Muscle of leg (tissue), 11 donors: ENCODE data around the gene FADS2. TPM values are rescaled to one million over a fixed set of nuclear protein-coding genes. Genes with fewer than 3 reads are reported as not detected.

Experiments used
- DNase-seq: peaks from one replicate; pipeline ENCODE4 v3.0.0; 2013
- H3K27ac ChIP-seq: one replicate; pipeline ENCODE4 v1.5.1; 2013; ENCODE audit warnings: mild to moderate bottlenecking, low read length, control low read depth
- H3K27me3 ChIP-seq: one replicate; pipeline ENCODE4 v1.6.1; 2013; ENCODE audit warnings: low read length; ENCODE audit not compliant: control insufficient read depth, insufficient read depth
- H3K36me3 ChIP-seq: one replicate; pipeline ENCODE4 v1.6.1; 2013; ENCODE audit warnings: low read length; ENCODE audit not compliant: control insufficient read depth, insufficient read depth
- H3K4me1 ChIP-seq: one replicate; pipeline ENCODE4 v1.6.1; 2013; ENCODE audit warnings: low read length; ENCODE audit not compliant: control insufficient read depth, insufficient read depth
- H3K4me3 ChIP-seq: one replicate; pipeline ENCODE4 v1.5.1; 2013; ENCODE audit warnings: low read length, control low read depth
- H3K9me3 ChIP-seq: replicated peaks from 2 replicates; pipeline ENCODE4 v1.6.1; 2013; ENCODE audit warnings: low read depth, low read length; ENCODE audit not compliant: control insufficient read depth
- WGBS: methylation state at CpG from one replicate; pipeline ENCODE4 v1.1.5; 2013; ENCODE audit warnings: missing lambda C conversion rate; ENCODE audit not compliant: insufficient coverage; 5-methylcytosine and 5-hydroxymethylcytosine counted together
- polyA plus RNA-seq, 8 donors: library from polyadenylated mRNA; unstranded; fragments of 120-200 nt; gene quantifications; one replicate each; pipeline versions ENCODE4 v1.2.1 to v1.2.3, GENCODE V29; 2013; ENCODE audit warnings: inconsistent platforms in 1 of 8, low replicate concordance in 1 of 8; ENCODE audit not compliant: insufficient read length in 8 of 8, insufficient read depth in 1 of 8
- total RNA-seq: library from RNA; stranded (reverse); fragments of 120-200 nt; gene quantifications from one replicate; pipeline ENCODE4 v1.2.4, GENCODE V29; 2013

Gene FADS2
- total and polyA plus RNA-seq, 9 donors = 46.1 to 130 (median 91.4) TPM

DNA sequence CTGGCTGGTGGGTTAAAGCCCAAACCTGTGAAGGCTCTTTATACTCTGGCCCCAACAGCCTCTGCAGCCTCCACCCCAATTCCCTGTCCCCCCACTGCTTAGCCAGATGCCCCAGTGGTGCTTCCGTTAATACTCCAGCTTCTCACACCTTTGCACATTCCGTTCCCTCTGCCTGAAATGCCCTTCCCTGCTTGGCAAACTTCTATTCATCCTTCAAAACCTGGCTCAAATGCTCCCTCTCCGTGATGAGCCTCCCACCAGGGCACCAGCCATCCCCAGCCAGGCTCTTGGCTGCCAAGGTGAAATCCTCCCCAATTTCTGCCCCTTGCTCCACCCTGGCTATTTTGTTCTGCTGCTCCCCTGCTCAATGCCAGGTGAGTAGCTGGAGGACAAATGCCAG, 75.7 kb downstream of the FADS2 start:
- no peak overlapping the region for H3K27ac ChIP-seq
- H3K4me3 ChIP-seq = no peak overlapping the region
- WGBS = 86% methylated on average over 3 of the region's 3 CpGs
- no peaks in the 10 kb centered on the region for H3K27me3 ChIP-seq
- H3K36me3 ChIP-seq = peaks cover 76% of the 10 kb centered on the region
- DNase-seq = no peak
- no peaks in the 10 kb centered on the region for H3K9me3 ChIP-seq
- peaks cover 15% of the 10 kb centered on the region for H3K4me1 ChIP-seq

DNA sequence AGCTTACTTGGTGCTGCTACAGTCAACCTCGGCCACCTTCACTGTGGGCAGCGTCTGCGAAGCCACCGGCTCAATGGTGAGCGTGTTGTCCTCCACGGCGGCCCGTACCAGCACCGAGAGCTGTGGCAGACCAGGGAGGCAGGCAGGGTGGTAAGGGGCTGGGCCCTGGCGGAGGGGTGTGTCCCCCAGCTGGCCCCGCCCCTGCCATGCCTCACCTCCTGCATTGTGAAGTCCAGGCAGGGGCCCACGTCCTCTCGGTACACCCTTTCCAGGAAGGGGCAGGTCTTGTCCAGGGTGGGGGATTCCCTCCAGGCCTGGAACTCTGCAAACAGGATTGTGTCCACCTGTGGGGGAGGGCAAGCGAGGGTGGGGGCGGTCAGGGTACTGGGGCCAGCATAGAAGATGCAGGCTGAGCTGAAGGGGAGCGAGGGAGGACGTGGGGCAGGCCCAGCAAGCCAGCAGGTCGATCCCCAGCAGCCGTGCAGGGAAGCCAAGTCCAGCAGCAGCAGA, 76.5 kb downstream of the FADS2 start:
- H3K4me1 ChIP-seq = peaks cover 19% of the 10 kb centered on the region
- DNase-seq = no peak
- H3K4me3 ChIP-seq = no peak overlapping the region
- no peak overlapping the region for H3K27ac ChIP-seq
- H3K9me3 ChIP-seq = no peaks in the 10 kb centered on the region
- H3K36me3 ChIP-seq = peaks cover 69% of the 10 kb centered on the region
- WGBS = 51% methylated on average over 15 of the region's 19 CpGs
- no peaks in the 10 kb centered on the region for H3K27me3 ChIP-seq

DNA sequence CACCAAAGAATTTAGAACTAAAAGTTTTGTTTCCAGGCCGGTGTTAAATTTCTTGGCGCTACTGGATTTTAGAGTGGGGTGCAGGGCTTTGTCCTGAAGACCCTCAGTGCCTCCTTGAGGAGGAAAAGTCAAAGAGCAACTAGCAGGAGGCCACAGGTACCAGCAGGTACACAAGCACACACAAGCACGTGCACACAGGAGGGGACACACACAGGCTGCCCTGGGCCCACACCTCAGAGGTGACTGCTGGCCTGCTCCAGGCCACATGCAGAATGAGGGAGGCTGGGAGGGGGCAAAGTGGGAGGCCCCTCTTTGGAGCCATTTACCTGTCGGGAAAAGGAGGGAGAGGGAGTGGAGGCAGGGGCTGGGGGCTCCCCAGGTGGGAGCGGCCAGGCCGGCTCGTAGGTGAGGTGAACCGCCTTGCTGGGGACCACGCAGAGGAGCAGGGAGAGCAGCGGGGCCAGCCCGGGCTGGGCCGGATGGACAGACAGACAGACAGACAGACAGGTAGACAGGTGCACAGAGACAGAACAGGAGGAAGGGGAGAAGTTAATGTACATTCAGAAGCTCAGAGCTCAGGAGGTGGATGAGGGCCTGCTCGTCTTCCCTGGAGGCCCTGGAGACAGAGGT, 77.1 kb downstream of the FADS2 start:
- no peak for DNase-seq
- Histone ChIP-seq H3K36me3 (peaks cover 67% of the 10 kb centered on the region), H3K4me3 (no peak overlapping the region), H3K4me1 (peaks cover 23% of the 10 kb centered on the region), H3K27me3 (no peaks in the 10 kb centered on the region), H3K9me3 (no peaks in the 10 kb centered on the region), H3K27ac (no peak overlapping the region)
- WGBS = 84% methylated on average over 10 of the region's 13 CpGs

DNA sequence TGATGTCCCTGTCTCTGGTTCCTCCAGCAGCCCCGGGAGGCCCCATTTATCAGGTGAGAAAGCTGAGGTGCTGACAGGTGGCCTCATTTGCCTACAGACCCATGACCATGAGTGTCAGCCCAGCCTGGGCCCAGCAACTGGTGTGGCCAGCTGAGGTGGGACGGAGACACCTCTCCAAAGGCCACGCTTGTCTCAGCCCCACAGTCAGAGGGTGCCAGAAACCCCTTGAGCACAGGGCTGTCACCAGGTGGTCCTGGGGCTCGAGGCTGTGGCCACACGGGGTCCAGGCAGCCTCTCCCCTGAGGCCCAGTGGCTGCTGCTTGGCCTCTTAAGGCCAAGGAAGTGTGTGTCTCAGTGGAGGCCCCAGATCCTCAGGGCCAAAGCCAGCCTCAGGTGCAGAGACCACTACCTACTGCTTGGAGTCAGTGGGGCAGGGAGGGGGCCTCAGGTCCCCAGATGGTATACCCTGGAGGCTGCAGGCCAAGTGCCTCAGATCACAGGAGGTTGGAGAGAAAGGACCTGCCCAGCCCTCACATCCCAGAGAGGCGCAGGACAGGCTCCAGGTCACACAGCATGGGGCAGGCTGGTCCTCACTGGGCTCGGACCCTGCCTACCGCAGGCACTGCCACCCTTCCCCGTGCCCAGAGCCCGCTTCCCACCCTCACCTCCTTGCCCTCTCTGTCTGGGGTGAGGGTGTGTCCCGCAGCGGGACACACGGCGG, 77.9 kb downstream of the FADS2 start:
- no peak for DNase-seq
- H3K4me1 ChIP-seq = peaks cover 31% of the 10 kb centered on the region
- WGBS = 71% methylated on average over 10 of the region's 14 CpGs

DNA sequence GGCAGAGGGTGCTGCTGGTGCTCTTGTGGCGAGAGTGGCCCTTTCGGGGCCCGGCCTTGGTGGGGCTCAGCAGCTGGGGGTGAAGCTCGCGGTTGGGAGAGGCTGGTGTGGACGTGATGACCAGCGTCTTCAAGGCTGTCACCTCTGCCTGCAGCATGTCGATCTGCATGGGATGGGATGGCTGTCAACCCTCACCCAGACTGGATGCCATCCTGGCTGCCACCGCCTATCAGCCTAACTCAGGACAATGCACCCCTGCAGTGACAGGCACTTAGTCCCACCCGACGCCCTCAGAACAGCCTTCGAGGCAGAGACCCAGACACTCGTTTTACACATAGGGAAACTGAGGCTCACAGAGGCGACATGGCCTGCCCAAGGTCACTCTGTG, 78.4 kb downstream of the FADS2 start:
- Histone ChIP-seq H3K4me3 (no peak overlapping the region), H3K27me3 (no peaks in the 10 kb centered on the region), H3K9me3 (no peaks in the 10 kb centered on the region), H3K4me1 (peaks cover 36% of the 10 kb centered on the region), H3K36me3 (peaks cover 56% of the 10 kb centered on the region), H3K27ac (no peak overlapping the region)
- DNase-seq = no peak
- 82% methylated on average over 12 of the region's 14 CpGs for WGBS

More for the DNA sequence above, 77.9 kb downstream of the FADS2 start:
- no peak overlapping the region for H3K27ac ChIP-seq
- no peak overlapping the region for H3K4me3 ChIP-seq
- H3K27me3 ChIP-seq = no peaks in the 10 kb centered on the region
- no peaks in the 10 kb centered on the region for H3K9me3 ChIP-seq
- peaks cover 60% of the 10 kb centered on the region for H3K36me3 ChIP-seq

DNA sequence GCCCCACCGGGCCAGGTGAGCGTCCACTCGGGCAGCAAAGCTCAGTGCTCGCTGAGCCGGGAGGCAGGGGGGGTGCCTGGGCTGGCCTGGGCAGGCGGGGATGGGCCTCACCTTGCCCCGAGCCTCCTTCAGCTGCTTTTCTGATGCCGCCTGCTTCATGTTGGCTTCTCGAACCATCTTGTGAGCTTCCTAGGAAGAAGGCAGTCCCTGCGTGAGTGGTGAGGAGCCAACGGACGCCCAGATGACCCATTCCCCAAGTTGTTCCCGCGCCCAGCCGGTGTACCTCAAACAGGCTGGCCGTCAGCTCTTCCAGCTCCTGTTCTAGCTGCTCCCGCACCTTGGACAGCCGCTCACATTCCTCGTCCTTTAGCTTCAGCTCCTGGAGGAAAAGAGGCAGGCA, 79.2 kb downstream of the FADS2 start:
- WGBS = 74% methylated on average over 19 of the region's 19 CpGs
- DNase-seq = no peak
- Histone ChIP-seq H3K4me3 (no peak overlapping the region), H3K27me3 (no peaks in the 10 kb centered on the region), H3K9me3 (no peaks in the 10 kb centered on the region), H3K36me3 (peaks cover 54% of the 10 kb centered on the region), H3K4me1 (peaks cover 44% of the 10 kb centered on the region), H3K27ac (no peak overlapping the region)

DNA sequence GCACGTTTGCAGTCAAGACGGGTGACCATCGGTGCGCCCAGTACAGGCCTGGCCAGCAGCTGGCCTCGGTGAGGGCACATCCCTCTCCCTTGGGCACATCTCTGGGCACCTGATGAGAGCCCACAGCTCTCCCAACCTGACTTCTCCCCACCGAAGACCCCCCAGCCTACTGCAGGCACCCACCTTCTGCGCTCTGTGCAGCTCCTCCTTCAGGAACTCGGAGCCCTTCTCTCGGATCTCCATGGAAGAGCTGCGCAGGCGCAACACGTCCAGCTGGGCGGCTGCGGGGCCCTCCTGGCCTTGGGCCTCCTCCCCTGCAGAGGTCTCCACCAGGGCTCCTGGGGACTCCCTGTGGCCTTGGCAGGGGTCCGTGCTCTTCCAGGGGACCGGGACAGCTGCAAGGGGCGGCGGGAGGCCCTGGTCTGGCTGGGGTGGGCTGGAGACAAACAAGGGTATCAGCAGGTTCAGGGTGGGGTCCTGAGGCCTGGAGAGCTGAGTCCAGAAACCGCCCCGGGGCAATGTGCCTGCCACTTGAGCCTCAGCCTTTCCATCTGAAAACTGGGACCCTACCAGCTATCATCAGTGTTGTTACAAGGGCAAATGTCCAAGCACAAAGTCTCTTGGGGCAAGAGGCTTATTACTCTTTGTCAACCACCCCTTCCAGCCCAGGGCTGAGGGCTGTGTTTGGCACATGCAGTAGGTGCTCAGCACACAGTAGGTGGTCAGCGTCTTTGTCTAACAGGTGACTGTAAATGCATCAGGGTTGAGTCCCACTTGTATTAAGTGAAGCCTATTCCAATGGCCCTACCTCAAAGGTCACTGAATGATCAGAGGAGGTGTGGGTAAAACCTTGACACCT, 80.0 kb downstream of the FADS2 start:
- no peak for DNase-seq
- 68% methylated on average over 13 of the region's 21 CpGs for WGBS
- peaks cover 51% of the 10 kb centered on the region for H3K4me1 ChIP-seq
- peak overlapping the region; percentile 42 for H3K27ac ChIP-seq
- no peaks in the 10 kb centered on the region for H3K27me3 ChIP-seq
- H3K36me3 ChIP-seq = peaks cover 50% of the 10 kb centered on the region
- H3K9me3 ChIP-seq = no peaks in the 10 kb centered on the region
- no peak overlapping the region for H3K4me3 ChIP-seq

DNA sequence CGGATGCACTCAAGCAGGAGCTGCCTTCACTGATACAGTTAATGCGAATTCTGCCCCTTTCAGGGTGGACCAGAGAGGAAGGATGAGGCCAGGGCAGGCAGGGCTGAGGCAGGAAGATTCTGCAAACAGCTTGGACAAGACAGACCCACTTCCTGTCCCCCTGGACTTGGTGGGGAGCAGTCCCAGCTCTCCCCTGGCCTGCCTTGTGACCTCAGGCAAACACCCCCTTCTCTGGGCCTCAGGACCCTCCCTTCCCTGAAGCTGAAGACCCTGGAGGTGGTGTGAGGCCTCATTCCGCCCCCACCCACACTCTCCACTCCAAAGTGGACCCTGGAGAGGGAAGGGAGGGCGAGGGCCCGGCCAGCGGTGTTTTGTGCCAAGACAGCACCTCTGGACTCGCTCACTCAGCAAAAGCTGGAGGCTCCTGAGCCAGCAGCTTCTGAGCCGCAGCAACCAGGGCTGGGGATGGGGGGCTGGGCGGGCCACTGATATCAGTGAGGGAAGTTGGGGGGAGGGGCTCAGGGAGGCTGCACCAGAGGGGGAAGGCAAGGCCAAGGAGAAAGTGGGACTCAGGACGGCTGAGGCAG, 80.7 kb downstream of the FADS2 start:
- Histone ChIP-seq H3K27me3 (no peaks in the 10 kb centered on the region), H3K27ac (peak overlapping the region; percentile 55), H3K9me3 (no peaks in the 10 kb centered on the region), H3K36me3 (peaks cover 48% of the 10 kb centered on the region), H3K4me3 (no peak overlapping the region), H3K4me1 (peaks cover 55% of the 10 kb centered on the region)
- peak; percentile 90 for DNase-seq
- WGBS = 22% methylated on average over 7 of the region's 10 CpGs

DNA sequence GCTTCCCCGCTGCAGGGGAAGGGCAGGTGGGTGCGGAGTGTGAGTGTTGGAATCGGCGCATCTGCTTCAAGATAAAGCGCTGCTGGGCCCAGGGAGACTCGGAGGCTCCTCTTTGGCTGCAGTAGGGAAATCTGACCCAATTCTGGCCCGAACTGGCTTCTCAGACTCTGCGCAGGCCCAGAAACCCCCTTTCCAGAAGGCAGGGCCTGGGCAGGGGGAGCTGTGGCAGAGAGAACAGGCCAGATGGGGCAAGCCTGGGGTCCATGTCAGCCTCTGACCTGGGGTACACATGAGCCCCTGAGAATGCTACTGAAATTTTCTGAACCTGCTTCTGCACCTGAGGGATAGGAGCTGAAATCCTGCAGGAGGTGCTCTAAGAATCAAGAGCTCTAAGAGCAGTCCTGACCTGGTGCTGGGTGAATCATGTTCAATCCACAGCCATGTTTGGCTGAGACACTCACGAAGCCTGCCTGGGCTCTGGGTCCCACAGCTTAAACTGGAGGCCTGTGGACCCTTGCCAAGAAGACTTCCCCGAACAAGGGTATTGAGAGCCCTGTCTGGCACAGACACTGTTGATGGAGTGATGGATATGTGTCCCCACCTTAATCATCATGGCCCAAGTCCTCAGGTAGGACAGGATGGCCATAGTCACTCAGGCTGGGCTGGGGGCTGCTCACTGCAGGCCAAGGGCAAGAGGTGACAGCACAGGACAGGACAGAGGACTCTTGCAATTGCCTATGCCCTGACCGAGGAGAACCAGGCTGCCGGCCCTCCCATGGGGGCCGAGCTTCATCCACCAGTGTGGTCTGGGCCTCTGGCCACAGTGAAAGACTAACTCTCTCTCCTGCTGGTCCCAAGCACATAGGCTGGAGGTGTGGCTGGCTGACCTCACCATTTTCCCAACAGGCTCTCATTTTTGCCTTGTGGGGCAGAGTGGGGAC, 82.4 kb downstream of the FADS2 start:
- Histone ChIP-seq H3K36me3 (peaks cover 34% of the 10 kb centered on the region), H3K4me3 (no peak overlapping the region), H3K9me3 (no peaks in the 10 kb centered on the region), H3K4me1 (peaks cover 63% of the 10 kb centered on the region), H3K27me3 (no peaks in the 10 kb centered on the region), H3K27ac (peak overlapping the region; percentile 54)
- DNase-seq = peak; percentile 95
- WGBS = 33% methylated on average over 12 of the region's 13 CpGs
